Measurements from ENCODE around the gene COX7A2.

COX7A2 gene

GRCh38 chr6:75281653-75282052 is 38.1 kb upstream of the COX7A2 start:
- TF ChIP-seq, protein P1, sequence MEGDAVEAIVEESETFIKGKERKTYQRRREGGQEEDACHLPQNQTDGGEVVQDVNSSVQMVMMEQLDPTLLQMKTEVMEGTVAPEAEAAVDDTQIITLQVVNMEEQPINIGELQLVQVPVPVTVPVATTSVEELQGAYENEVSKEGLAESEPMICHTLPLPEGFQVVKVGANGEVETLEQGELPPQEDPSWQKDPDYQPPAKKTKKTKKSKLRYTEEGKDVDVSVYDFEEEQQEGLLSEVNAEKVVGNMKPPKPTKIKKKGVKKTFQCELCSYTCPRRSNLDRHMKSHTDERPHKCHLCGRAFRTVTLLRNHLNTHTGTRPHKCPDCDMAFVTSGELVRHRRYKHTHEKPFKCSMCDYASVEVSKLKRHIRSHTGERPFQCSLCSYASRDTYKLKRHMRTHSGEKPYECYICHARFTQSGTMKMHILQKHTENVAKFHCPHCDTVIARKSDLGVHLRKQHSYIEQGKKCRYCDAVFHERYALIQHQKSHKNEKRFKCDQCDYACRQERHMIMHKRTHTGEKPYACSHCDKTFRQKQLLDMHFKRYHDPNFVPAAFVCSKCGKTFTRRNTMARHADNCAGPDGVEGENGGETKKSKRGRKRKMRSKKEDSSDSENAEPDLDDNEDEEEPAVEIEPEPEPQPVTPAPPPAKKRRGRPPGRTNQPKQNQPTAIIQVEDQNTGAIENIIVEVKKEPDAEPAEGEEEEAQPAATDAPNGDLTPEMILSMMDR (IDR thresholded peaks at IDR 0.05), result no peak
- Histone ChIP-seq H2AFZ (no peak overlapping the region), H3K4me1 (peaks cover 12% of the 10 kb centered on the region), H3K36me3 (ENCODE audit: control insufficient read depth, insufficient read depth, low read length) (no peaks in the 10 kb centered on the region), H3K27ac (no peak overlapping the region), H3K4me3 (ENCODE audit: low read depth, low read length) (no peak overlapping the region), H3K9me3 (ENCODE audit: control insufficient read depth, low read length) (no peaks in the 10 kb centered on the region), H3K79me2 (peaks cover 42% of the 10 kb centered on the region), H3K27me3 (ENCODE audit: control insufficient read depth, insufficient read depth, low read length) (no peaks in the 10 kb centered on the region), H3K9ac (no peak overlapping the region), H3K4me2 (ENCODE audit: low read length) (peak overlapping the region; percentile 7)

DNA sequence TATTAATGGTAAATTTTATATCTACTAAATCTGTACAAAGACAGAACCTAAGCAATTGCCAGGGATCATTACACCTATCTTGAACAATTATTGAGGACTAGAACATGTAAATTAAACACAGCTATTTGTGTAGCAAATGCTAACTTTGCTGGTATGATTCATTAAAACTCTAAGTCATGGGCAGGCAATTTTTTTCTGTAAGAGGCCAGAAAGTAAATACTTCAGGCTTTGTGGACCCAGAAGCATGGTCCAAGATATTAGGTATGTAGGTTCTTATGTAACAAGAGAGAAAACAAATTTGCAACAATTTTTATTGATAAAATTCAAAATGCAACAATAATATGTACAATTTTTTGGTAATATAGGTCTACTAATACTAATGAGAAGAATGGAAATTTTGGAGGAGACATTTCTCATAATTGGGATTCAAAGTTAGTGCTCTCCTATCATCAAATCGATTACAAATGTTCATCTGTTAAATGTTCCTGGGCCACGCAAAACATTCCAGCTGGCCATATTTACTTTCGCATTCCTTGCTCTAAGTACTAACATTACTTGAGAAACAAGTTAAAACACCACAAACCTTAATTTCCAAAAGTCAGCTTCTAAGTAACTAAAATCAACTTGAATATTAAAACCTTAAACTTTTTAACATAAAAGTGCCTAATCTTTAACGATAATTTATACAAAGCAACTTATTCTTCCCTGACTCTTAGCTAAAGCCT is 36.7 kb upstream of the COX7A2 start:
- H2AFZ ChIP-seq, result no peak overlapping the region
- H3K9ac ChIP-seq, result no peak overlapping the region
- peaks cover 17% of the 10 kb centered on the region for H3K4me1 ChIP-seq
- H3K9me3 ChIP-seq (ENCODE audit: control insufficient read depth, low read length), result no peaks in the 10 kb centered on the region
- no peaks in the 10 kb centered on the region for H3K27me3 ChIP-seq (ENCODE audit: control insufficient read depth, insufficient read depth, low read length)
- H3K79me2 ChIP-seq, result peaks cover 52% of the 10 kb centered on the region
- TF ChIP-seq, protein P1 (IDR thresholded peaks at IDR 0.05), result no peak
- no peak overlapping the region for H3K4me3 ChIP-seq (ENCODE audit: low read depth, low read length)
- no peak overlapping the region for H3K27ac ChIP-seq
- H3K36me3 ChIP-seq (ENCODE audit: control insufficient read depth, insufficient read depth, low read length), result no peaks in the 10 kb centered on the region
- H3K4me2 ChIP-seq (ENCODE audit: low read length), result no peak overlapping the region

DNA sequence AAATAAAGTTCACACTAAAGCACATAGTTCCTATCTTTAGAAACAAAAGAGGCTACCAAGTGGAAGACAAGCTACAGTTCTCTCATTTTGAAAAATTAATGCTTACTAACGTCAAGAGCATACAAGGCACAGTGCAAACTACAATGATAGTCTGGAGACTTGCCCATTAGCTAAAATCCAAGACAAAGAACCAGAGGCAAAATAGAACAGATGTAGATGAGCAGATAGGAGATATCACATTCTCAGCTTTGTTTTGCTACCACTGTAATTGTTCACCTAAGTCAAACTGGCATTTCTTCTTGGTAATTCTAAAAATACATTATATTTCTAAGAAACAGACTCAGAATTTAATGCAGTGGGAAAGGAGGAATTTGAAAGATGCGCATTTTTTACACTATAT is 35.8 kb upstream of the COX7A2 start:
- Histone ChIP-seq H3K27me3 (ENCODE audit: control insufficient read depth, insufficient read depth, low read length) (no peaks in the 10 kb centered on the region), H3K9ac (no peak overlapping the region), H3K9me3 (ENCODE audit: control insufficient read depth, low read length) (no peaks in the 10 kb centered on the region), H3K4me1 (peaks cover 17% of the 10 kb centered on the region), H3K4me2 (ENCODE audit: low read length) (no peak overlapping the region), H3K4me3 (ENCODE audit: low read depth, low read length) (no peak overlapping the region), H3K27ac (no peak overlapping the region), H2AFZ (no peak overlapping the region), H3K79me2 (peaks cover 51% of the 10 kb centered on the region), H3K36me3 (ENCODE audit: control insufficient read depth, insufficient read depth, low read length) (no peaks in the 10 kb centered on the region)
- TF ChIP-seq, protein P1 (IDR thresholded peaks at IDR 0.05), result no peak

DNA sequence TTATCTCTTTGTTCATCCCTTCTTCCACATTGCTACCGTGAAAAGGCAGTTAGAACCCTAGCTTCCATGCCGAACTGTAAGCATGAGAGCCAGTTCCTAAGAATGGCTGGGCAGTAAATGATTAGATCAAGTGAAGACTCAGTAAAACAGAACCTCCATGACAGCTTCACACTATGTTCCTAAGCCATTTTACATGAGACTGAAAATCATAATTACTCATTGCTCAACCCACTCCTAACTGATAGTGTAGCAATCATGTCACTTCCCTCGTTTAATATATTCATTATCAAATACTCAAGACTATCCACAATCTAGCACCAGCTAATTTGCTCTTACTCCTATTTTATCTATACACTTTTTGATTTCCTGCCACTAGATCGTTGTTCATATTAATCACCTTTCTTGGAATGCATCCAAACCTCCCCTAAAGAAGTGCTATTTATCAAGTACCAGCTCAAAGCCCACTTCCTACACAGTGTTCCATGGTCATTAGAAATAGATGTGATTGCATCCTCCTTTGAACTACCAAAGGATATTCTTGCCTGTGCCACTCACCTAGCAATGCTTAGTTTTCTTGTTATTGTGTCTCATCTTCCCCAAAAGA is 35.0 kb upstream of the COX7A2 start:
- Histone ChIP-seq H3K9me3 (ENCODE audit: control insufficient read depth, low read length) (no peaks in the 10 kb centered on the region), H3K4me3 (ENCODE audit: low read depth, low read length) (no peak overlapping the region), H3K27ac (no peak overlapping the region), H3K4me1 (peaks cover 25% of the 10 kb centered on the region), H3K4me2 (ENCODE audit: low read length) (no peak overlapping the region), H3K36me3 (ENCODE audit: control insufficient read depth, insufficient read depth, low read length) (no peaks in the 10 kb centered on the region), H3K27me3 (ENCODE audit: control insufficient read depth, insufficient read depth, low read length) (no peaks in the 10 kb centered on the region), H3K79me2 (peaks cover 43% of the 10 kb centered on the region), H2AFZ (no peak overlapping the region), H3K9ac (no peak overlapping the region)
- TF ChIP-seq, protein P1 (IDR thresholded peaks at IDR 0.05), result no peak

GRCh38 chr6:75275067-75275466 is 31.5 kb upstream of the COX7A2 start:
- Histone ChIP-seq H3K9me3 (ENCODE audit: control insufficient read depth, low read length) (no peaks in the 10 kb centered on the region), H3K27me3 (ENCODE audit: control insufficient read depth, insufficient read depth, low read length) (no peaks in the 10 kb centered on the region), H3K79me2 (peaks cover 45% of the 10 kb centered on the region), H3K36me3 (ENCODE audit: control insufficient read depth, insufficient read depth, low read length) (no peaks in the 10 kb centered on the region), H3K27ac (no peak overlapping the region), H3K4me2 (ENCODE audit: low read length) (no peak overlapping the region), H3K9ac (no peak overlapping the region), H2AFZ (no peak overlapping the region), H3K4me1 (peaks cover 33% of the 10 kb centered on the region), H3K4me3 (ENCODE audit: low read depth, low read length) (no peak overlapping the region)
- TF ChIP-seq, protein P1 (IDR thresholded peaks at IDR 0.05), result no peak
